GM18526 (cell line): ENCODE measurements around the gene OR2A12.

Experiments
- POLR2A ChIP-seq: IDR thresholded peaks from 3 replicates; pipeline ENCODE4 v1.6.1; 2011; ENCODE audit not compliant: insufficient read length; ENCODE audit errors: extremely low read depth

OR2A12 gene

GRCh38 chr7:144105211-144105610 lies 19.1 kb downstream of the OR2A12 start:
- TF ChIP-seq POLR2A: no peak

DNA sequence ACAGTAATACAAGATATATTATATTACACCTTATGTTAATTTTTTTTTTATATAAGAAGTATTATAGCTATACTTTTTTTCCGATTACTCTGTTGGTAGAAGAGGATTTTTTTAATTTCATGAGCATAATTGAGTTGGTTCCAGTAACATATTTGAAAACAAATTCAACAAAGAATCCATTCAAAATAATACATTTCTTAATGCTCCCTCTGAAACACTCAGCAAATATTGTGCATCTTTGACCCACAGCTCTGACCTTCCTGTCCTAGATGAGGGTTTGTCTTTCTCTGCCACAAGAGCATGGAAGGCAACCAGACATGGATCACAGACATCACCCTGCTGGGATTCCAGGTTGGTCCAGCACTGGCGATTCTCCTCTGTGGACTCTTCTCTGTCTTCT lies 23.2 kb downstream of the OR2A12 start, which contains the start of gene OR2A2:
OR2A2 (plus strand) TSS at position 301 of the 400 bp plus-strand sequence; CDS start at position 301, 0 bp downstream.
- no peak for TF ChIP-seq POLR2A

- TF ChIP-seq POLR2A: no peak
These were observed 24.2 kb downstream of the OR2A12 start for GRCh38 chr7:144110272-144110671.

DNA sequence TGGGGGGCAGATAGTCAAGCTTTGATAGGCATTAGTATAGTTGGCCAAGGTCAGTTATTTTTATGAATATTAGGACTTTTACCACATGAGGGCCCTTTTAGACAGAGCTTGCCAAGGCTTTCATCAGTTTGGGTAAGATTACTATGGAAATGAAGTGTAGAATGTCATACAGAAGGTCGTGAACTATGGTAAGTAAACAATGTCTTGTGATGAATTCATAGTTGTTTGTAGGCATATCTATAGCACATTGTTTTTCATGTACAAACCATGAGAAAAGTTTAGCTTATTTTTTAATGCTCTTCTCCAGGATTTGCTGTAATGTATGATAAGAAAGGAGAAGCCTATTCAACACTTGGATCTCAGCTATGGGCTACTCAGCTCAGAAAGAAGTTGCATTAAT lies 27.6 kb downstream of the OR2A12 start:
- TF ChIP-seq POLR2A: no peak

DNA sequence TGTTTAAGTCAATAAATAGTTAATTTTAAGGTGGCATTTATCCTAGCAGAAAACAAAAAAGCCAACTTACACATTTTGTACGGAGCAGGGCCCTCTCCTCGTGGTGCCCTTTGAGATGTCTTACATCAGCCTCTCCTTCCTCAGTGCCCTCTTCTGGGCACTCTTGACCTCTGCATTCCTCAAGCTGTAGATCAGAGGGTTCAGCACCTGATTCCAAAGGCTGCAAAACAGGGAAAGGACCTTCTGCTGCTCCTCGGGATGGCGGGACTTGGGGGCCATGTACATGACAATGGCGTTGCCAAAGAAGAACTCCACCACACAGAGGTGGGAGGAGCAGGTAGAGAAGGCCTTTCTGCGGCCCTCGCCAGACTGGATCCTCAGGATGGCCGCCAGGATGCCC lies 32.3 kb downstream of the OR2A12 start:
- no peak for TF ChIP-seq POLR2A

DNA sequence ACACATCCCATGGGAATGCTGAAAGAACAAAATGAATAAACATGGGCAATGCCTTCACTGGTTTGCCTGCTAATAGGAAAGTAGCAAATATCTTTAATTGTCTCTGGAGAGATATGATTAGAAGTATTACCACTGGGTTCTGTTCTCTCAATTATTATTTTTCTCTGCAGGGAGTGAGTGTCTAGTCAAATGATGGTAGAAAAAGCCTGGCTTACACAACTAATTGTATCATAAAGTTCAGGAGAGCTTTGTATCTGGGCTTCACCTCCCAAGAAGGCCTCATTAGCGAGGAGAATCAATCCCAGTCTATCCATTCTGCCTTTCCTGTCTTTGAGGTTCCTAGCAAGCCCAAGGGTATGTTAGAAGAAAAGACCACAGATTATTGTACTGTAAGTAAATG lies 36.8 kb downstream of the OR2A12 start, which contains the start of gene OR2A14:
OR2A14 (plus strand) TSS at position 301 of the 400 bp plus-strand sequence. CDS start 5,937 bp downstream, outside the sequence.
- no peak for TF ChIP-seq POLR2A

GRCh38 chr7:144127714-144128334 lies 41.7 kb downstream of the OR2A12 start:
- TF ChIP-seq POLR2A: no peak

DNA sequence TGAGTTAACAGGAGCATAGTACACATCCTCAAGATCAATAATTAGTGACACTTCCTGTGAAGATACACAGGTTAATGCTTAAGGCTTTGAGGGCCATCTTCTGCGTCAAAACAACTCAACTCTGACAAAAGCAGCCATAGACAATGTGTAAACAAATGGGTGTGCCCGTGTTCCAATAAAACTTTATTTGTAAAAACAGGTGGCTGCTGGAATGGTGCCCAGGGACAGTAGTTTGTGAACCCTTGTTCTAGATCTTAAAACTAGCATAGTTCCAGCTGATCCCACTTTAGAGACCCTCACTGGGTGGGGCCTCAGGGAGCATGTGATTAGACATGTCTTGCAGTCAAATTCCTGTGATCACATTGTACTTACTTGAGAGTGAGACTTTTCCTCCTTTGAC lies 44.7 kb downstream of the OR2A12 start:
- TF ChIP-seq POLR2A: no peak

- no peak for TF ChIP-seq POLR2A
These were observed 46.2 kb downstream of the OR2A12 start for GRCh38 chr7:144132262-144132661.

DNA sequence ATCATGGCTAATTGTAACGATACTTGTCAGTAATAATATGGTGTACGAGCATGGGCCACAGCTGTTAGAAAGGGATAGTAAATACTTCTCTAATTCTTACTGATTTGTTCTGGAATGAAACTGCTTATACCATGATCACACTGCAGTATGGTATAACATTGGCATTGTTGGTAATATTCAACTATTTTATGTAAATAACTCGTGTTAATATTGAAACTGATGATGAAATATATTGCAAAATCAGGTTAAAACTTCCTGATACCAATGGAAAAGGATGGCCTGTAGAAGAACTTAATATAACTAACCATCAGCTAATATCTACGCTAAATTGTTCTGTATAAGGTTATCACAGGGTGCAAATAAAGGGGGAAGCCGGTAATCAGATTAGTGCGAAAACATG lies 47.2 kb downstream of the OR2A12 start:
- TF ChIP-seq POLR2A: no peak

DNA sequence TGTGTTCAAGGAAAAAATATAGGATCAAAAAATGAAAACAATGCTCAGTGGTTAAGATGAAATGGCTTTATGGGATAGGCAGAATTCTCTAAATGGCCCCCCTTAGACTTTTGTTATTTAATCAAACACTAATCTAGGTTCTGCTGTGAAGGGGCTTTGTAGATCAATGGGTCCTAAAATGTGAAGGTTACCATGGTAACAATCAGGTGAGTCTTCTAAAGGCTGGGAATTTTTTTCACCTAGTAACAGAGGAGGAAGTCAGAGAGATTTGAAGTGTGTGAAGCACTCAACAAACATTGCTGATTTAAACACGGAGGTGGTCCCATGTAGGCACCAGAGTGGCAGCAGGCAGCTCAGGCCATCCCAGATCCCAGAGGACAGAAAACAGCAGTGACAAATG lies 48.0 kb downstream of the OR2A12 start:
- no peak for TF ChIP-seq POLR2A

DNA sequence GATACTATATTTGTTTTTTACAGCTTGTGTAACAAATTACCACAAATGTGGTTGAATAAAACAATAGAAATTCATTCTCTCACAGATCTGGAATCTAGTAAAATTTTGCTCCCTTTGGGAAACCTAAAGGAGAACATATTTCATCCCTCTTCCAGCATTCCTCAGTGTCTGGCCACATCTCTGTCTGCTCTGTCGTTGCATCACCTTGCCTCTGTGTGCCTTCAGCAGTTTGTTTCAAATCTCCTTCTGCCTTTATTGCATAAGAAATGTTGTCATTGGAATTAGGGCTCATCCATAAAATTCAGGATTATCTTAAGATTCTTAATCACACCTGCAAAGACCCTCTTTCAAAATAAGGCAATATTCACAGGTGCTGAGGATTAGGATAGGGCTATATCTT lies 51.4 kb downstream of the OR2A12 start:
- TF ChIP-seq POLR2A: no peak

DNA sequence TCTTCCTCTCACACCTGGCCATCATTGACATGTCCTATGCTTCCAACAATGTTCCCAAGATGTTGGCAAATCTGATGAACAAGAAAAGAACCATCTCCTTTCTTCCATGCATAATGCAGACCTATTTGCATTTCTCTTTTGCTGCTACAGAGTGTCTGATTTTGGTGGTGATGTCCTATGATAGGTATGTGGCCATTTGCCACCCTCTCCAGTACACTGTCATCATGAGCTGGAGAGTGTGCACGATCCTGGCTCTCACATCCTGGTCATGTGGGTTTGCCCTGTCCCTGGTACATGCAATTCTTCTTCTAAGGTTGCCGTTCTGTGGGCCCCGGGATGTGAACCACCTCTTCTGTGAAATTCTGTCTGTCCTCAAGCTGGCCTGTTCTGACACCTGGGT lies 56.1 kb downstream of the OR2A12 start:
- no peak for TF ChIP-seq POLR2A

DNA sequence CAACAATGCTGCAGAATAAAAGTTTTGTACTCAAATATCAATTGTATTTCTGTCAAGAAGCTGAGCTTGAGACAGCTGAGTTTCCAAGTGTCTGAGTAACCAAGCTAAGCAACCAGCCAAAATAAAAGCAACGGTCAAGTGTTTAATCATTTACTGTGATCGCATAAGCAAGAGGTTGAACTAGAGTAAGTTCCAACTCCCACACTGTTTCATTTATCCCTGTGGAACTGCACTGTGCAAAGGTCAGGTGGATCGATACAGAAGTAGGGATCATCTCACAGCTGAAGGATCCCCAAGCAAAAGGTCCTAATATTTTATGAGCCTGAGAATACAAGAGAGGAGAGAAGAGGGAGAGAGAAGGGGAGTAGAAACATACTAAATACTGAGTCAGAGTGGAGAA lies 58.3 kb downstream of the OR2A12 start:
- TF ChIP-seq POLR2A: no peak

DNA sequence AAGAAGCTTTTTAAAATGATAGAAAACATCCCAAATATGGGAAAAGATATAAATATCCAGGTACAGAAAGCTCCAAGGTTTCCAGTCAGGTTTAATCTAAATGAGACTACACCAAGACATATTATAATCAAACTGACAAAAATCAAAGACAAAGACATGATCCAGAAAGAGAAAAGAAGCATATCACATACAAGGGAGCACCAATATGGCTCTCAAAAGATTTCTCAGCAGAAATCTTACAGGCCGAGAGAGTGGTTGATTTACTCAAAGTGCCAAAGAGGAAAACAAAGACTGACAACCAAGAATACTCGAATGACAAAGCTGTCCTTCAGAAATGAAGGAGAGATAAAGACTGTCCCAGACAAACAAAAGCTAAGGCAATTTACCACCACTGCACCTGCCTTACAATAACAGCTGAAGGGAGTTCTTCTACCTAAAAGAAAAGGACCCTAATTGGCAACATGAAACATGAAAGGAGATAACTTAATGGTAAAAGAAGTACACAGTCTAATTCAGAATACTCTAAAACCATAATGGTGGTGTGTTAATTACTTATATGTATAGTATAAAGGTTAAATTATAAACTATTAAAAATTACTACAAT lies 62.2 kb downstream of the OR2A12 start:
- no peak for TF ChIP-seq POLR2A
